HG03095 (cell line): ENCODE measurements around the gene ARHGAP26.
"Not testable (repeated sequence)": the region's sequence is repeated elsewhere in the genome, so short reads cannot be mapped to it uniquely, and the experiment has no call there.

Experiments used
- ATAC-seq: cut with Tn5 transposase; IDR thresholded peaks from one replicate; pipeline ENCODE4 v1.9.1; 2021; ENCODE audit warnings: moderate library complexity; ENCODE audit not compliant: unreplicated experiment

ARHGAP26 gene

DNA sequence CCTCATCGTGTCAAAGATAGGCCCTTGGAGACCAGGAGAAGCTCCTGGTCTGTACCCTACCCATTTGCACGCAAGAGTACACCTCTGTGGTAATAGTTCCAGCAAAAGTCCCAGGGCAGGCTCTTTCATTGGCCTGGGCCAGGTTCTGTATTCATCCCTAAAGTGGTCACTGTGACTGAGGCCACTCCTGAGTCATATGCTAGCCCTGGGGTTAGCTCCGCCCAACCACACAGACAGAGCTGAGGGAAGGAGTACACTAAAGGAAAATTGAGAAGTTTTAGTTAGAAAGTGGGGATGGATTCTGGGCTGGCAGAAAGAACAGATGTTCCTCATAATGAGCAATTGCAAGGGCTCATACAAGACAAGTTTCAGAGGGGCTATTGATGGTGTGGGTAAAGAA, 206.7 kb downstream of the ARHGAP26 start:
- no peak for ATAC-seq

DNA sequence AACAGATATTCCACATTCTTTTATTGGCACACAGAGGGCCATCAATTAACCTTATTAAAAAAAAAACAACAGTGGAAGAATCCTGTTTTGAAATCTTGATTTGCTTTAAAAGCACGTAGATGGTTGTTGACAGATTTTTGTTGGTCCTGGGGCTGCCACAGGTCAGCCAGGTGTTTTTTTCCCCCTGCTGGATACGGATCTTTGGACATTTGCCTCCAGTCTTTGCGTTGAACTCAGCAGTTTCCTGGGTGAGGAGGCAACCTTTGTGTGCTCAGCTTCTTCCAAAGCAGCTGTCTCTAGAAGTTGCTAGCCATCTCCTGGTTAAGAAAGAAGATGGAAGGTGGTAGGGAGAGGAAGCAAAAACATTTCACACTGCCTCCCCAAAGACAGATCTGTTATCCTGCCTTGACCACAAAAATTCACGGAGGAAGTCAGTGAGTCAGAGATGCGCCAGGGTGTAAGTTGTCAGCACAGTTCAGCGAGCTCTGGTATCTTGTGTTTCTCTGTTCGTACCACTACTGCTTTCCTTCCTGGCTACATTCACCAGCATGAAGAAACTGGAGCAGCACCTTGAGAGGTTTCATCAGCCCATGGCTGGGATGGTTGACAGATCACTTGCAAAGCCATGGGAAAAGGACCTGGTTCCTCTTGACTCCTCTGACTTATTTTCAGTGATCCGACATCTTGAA, 207.3 kb downstream of the ARHGAP26 start:
- peak; percentile 81 for ATAC-seq

DNA sequence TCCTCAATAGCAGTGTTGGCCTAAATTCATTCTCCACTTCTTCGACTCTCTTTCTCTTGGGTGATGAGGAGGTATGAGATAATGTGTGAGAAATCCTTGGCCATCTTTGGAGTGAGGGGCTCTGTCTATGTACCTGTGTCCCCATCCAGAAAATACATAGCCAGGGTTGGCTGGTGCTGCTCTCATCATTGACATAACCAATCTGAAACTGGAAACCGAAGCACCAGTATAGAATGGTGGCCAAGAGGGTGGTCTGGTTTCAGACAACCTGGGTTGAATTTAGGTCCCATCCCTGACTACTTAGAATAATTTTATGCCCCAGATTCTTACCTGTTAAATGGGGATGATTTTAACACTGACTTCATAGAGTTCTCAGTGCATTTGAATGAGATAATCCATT, 208.1 kb downstream of the ARHGAP26 start:
- no peak for ATAC-seq

DNA sequence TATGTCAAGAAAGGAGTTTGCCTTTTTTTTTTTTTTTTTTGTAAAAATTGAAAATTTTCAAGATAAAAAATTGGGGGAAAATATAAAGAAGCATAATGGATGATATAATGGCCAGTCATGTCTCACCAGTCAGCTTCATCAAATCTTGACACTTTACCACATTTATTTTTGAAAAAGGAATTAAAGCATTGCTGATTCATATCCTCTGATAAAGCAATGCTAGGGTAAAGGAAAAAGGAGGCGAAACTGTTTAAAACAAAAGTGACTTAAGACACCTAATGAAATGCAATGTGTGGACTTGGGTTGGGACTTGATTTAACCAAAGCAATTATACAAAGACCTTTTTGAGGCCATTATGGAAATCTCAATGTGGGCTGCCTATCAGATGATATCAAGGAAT, 208.5 kb downstream of the ARHGAP26 start:
- ATAC-seq: no peak

DNA sequence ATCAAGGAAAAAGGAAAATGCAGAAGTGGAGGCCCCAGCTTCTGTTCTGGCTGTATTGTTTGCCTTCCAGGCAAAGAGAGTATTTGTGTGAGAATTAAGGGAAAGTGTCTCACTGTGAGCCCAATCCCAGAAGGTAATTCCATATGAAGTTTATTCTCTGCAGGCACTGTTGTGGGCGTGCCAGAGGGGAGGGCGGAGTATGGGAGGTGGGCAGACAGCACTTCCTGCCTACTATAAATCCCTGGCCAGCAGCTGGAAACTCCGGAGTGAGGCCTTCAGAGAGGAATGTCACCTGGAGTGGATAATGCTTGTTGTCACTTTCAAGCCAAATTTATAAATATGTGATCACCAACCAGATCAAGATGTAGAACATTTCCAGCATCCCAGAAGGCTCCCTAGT, 209.5 kb downstream of the ARHGAP26 start:
- no peak for ATAC-seq

DNA sequence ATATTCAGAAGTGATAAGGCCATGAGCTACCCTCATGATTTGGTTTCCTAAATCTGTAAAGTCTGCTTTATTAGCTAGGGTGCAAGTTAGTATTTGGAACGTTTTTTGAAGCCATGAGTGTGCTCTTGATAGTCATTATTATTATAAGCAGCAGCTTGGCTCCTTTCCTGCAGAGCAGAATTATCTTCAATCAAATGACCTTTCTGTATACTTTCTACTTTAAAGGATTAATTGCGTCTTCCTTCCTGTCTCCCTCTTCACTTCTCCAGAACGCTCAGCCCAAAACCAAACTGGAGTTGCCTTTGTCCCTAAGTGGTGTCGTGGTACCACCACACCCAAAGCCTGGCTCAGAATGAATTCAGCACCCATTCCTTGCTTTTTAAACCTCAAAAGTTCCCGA, 211.3 kb downstream of the ARHGAP26 start:
- no peak for ATAC-seq

DNA sequence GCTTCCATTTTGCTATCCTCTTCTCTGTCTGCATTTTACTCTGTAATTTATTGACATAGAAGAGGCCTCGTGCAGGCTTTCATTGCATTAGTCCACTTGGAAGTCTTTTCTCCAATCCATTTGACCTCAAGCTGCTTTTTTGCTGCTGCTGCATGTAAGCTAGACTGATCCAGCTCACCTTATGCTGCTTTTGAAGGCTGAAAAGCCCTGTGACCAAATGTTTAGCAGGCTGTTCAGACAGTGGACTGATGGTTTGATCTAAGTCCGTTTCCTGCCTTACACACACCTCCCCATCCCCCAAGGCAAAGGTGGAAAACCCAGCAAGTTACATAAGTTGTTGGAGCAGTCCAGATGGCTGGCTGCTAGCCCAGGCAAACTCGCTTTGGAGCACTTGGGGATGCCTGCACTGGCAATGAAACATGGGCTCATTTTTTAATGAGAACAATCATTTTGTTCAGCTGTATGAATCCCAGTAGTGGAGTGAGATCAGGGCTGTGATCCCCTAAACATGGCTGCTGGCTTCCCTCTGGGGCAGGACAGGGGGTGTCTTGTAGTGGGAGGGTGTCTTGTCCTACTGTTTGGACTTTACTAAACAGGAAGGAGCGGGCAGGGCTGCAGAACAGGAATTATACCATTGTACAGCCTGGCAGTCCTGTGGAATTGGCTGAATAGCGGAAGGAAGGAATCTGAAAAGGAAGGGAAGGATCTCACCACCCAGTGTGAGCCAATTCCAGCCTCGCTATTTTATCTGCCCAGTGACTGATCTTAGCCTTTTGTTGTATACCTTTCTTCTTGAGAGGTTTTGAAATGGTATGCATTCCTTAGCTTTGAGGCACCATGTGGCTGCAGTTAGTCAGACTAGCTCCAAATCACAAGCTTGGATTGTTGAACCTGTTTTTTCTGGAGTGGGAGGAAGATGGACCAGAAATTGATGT, 212.0 kb downstream of the ARHGAP26 start:
- no peak for ATAC-seq

DNA sequence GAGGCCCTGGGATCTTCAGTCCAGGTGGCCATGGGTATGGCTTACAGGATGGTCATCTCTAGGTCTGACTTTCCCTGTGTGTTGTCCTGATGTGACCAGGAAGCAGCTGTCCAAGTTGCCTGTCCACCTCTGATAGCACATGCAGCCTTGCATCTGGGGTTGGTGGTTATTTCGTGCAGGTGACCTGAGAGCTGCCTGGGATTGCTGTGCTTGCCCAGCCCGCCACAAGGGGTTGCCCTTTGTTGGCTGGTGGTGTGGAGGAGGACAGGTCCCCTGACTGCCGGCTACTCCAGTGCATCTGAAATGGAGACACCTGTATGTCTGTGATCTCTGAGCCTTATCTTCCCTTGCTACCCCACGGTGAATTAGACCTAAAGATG, 212.6 kb downstream of the ARHGAP26 start:
- no peak for ATAC-seq

DNA sequence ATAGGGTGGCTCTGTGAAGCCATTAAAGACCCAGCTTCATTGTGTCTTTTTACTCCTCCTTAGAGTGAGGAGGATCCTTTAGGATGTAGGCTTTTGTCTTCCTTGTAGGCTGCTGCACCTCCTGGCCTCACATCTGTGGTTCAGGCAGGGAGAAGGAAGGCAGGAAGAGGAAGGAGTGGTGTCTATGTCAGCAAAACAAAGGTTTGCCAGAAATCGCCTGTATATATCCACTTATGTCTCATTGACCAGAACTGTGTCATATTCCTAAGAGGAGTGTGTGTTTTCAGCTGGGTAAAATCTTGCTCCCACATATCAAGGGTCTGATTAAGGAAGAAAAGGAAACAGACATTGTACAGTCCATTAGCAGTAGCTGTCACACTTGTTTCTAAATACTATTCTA, 213.8 kb downstream of the ARHGAP26 start:
- no peak for ATAC-seq

DNA sequence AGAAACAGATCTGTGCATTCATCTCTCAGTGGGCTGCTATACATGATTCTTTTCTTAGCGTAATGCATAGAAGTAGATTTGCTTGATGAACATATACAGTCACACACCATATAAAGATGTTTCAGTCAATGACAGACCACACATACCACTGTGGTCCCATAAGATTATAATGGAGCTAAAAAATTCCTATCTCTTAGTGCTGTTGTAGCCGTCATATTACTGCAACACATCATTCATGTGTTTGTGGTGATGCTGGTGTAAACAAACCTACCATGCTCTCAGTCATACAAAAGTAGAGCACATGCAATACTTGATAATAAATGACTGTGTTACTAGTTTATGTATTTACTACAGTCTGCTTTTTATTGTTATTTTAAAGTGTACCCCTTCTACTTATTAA, 214.3 kb downstream of the ARHGAP26 start:
- no peak for ATAC-seq

DNA sequence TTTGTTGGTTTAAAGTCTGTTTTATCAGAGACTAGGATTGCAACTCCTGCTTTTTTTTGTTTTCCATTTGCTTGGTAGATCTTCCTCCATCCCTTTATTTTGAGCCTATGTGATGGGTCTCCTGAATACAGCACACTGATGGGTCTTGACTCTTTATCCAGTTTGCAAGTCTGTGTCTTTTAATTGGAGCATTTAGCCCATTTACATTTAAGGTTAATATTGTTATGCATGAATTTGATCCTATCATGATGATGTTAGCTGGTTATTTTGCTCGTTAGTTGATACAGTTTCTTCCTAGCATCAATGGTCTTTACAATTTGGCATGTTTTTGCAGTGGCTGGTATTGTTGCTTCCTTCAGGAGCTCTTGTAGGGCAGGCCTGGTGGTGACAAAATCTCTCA, 219.1 kb downstream of the ARHGAP26 start:
- ATAC-seq: not testable (repeated sequence)

DNA sequence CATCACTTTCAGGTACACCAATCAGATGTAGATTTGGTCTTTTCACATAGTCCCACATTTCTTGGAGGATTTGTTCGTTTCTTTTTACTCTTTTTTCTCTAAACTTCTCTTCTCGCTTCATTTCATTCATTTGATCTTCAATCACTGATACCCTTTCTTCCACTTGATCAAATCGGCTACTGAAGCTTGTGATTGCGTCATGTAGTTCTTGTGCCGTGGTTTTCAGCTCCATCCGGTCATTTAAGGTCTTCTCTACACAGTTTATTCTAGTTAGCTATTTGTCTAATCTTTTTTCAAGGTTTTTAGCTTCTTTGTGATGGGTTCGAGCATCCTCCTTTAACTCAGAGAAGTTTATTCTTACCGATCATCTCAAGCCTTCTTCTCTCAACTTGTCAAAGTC, 219.9 kb downstream of the ARHGAP26 start:
- not testable (repeated sequence) for ATAC-seq

DNA sequence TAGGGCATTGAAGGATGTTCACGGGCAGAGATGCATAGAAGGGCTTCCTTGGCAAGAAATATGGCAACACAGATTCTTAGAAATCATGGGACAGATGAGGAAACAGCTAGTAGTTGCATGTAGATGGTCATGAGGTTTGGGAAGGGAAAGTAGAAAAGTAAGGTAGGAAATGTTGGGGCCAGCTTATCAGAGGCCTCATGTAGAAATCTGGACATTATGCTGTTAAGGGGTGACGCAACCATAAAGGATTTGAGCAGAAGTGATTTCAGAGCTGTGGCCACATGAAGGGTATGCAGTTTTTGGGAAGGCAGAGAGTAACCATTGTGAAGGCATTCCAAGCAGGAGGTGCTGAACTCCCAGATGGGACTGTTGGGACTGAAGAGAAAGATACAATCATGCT, 224.0 kb downstream of the ARHGAP26 start:
- no peak for ATAC-seq

DNA sequence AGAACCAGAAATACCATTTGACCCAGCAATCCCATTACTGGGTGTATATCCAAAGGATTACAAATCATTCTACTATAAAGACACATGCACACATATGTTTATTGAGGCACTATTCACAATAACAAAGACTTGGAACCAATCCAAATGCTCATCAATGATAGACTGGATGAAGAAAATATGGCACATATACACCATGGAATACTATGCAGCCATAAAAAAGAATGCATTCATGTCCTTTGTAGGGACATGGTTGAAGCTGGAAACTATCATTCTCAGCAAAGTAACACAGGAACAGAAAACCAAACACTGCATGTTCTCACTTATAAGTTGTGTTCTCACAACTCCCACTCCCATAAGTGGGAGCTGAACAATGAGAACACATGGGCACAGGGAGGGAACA, 225.4 kb downstream of the ARHGAP26 start:
- ATAC-seq: not testable (repeated sequence)

DNA sequence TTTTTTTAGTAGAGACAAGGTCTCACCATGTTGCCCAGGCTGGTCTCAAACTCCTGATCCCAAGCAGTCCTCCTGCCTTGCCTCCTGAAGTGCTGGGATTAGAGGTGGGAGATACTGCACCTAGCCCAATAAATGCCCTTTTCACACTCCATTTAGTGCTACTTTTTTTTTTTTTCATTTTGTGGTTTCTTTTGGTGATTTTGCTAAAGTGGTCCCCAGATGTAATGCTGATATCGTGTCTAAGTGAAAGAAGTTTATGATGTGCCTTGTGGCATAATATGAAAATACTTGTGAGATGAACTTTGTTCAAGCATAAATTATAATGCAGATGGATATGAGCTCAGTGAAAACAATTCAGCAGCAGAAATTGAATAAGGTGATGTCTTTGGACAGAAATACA, 227.4 kb downstream of the ARHGAP26 start:
- ATAC-seq: no peak

DNA sequence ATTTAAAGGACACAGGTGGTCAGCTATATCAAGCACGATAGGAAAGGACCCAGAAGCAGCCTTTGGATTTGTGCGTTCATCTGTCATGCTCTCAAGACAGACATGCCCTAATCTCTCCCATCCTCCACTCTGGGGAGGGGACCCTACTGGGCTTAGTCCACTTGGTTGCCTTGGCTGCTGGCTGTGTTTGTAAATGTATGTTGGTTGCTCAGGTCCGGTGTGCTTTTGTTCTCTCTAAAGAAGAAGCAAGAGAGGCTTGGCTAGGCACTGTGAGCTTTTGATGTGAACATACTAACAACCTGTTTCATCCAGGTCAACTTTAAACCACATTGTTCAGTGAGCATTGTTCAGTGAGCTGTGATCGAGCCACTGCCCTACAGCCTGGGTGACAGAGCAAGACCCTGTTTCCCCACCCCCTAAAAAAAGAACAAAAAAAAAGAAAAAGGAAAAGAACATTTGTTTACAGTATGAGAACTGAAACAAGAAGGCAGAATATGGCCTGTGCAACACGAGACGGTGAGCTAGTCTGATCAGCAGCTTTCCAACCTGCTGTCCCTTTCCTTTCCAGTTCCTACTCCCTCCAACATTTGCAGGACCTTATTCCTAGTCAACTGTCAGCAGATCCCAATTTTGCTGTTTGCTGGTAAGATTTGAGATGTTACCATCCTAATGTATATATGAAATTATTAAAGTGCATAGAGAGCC, 228.3 kb downstream of the ARHGAP26 start:
- ATAC-seq: no peak

DNA sequence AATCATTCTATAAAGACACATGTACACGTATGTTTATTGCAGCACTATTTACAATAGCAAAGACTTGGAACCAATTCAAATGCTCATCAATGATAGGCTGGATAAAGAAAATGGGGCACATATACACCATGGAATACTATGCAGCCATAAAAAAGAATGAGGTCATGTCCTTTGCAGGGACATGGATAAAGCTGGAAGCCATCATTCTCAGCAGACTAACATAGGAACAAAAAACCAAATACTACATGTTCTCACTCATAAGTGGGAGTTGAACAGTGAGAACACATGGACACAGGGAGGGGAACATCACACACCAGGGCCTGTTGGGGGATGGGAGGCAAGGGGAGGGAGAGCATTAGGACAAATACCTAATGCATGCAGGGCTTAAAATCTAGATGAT, 230.4 kb downstream of the ARHGAP26 start:
- not testable (repeated sequence) for ATAC-seq

DNA sequence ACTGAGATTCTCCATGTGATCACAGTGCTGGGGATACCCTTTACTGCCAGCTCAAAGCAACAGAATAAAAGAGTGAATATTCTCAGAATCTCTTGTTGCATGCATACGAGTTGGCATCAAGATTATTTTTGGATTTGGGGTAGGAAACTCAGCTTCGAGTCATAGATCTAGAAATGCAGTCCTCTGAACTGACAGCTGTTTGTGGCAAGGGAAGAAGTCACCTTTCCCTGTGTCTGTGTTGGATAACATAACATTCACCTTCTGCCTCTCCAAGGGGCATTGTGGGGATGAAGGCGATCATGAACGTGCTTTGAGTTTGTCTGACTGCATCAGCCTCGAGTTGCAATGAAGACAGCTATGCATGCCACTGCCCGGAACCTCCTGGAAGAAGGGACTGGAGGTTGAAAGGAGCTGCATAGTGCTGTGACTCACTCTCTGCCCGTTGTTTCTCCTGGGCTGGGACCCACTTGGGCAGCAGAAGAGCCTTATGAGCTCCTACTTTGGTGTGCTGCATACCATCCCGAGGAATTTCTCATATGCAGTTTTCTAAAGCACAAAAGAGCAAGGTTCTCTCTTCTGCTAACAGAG, 231.7 kb downstream of the ARHGAP26 start:
- ATAC-seq: no peak

DNA sequence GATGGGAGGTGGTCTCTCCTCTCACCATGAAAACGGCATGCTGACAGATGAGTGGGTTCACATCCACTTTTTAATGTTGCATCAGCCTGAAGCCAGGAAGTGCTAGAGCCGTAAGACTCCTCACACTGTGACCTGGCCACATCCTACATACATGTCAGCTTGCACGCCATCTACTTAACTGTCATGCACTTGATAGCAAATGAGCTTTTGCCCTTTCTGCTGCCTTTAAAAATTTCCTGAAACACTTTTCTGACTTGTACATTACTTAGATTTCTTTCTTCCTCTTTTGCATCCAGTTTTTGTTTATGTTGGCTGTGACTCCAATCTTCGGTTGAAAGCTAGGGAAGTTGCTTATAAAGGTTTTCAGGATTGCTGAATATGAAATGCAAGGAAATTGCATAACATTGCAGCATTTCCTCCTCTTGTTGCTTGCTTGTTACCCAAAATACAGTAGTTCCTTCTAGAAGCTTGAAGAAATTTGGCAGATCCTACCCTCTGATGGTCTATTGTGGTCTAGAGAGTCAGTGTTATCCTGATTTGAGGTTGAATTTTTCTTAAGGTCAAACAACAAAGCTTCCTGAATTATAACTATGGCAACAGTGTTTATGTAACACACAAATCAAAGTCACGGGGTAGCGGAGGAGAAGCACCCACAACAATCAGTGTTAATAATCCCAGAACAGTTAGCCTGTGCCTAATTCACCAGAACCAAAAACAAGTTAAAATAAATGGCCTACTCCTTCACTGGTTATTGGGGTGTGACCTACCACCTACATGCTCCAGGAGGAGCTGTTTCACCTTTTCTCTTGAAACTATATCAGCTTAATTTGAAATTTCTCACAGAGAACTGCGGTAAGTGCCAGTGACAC, 232.5 kb downstream of the ARHGAP26 start:
- ATAC-seq: peak; percentile 72

DNA sequence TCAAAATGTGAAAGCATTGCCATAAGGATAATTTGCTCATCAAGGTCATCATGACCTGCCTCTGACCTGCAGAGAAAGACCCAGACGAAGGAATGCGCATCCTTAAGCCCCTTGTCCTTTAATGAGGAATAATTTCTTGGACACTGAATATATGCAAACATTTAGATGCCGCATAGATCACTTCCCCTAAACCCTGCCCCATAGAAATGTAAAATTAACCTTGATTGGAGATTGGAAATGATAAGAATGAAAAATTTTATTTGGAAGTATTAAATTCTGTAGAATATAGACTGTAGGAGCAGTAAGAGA, 233.1 kb downstream of the ARHGAP26 start:
- ATAC-seq: no peak
